GM23338 (cell line): ENCODE measurements around the gene SLAMF8. TPM values are rescaled to one million over a fixed set of nuclear protein-coding genes. Genes with fewer than 3 reads are reported as not detected.

Experiments used
- ATAC-seq: fragments of 200-7000 bp; cut with Tn5 transposase; 3 replicates; pipeline ENCODE4 v1.9.1; 2020
- DNase-seq: peaks from one replicate; pipeline ENCODE4 v3.0.0-alpha.2; 2015; ENCODE audit warnings: low spot score
- H2AFZ ChIP-seq: fragments of 200-600 bp; sonication (generic); 2 replicates; pipeline ENCODE4 v1.8.0; 2016; ENCODE audit warnings: antibody characterized with exemption, mild to moderate bottlenecking, moderate library complexity
- H3F3A ChIP-seq: fragments of 200-600 bp; sonication (generic); replicated peaks from 2 replicates; pipeline ENCODE4 v1.8.0; 2017; ENCODE audit warnings: antibody characterized with exemption, mixed run types, low read depth
- H3K27ac ChIP-seq: fragments of 200-600 bp; sonication (generic); 2 replicates; pipeline ENCODE4 v1.6.1; 2016; ENCODE audit warnings: low read depth
- H3K27me3 ChIP-seq: fragments of 200-600 bp; sonication (generic); 2 replicates; pipeline ENCODE4 v1.8.0; 2016; ENCODE audit warnings: mild to moderate bottlenecking, mixed run types, moderate library complexity; ENCODE audit not compliant: insufficient read depth
- H3K36me3 ChIP-seq: fragments of 200-600 bp; sonication (generic); 2 replicates; pipeline ENCODE4 v1.8.0; 2016; ENCODE audit warnings: mild to moderate bottlenecking; ENCODE audit not compliant: insufficient read depth
- H3K4me1 ChIP-seq: fragments of 200-600 bp; sonication (generic); 2 replicates; pipeline ENCODE4 v1.8.0; 2016; ENCODE audit warnings: mild to moderate bottlenecking, moderate library complexity; ENCODE audit not compliant: insufficient read depth
- H3K4me2 ChIP-seq: fragments of 200-600 bp; sonication (generic); 2 replicates; pipeline ENCODE4 v1.7.1; 2017; ENCODE audit warnings: mixed run types
- H3K4me3 ChIP-seq: fragments of 200-600 bp; sonication (generic); 2 replicates; pipeline ENCODE4 v1.6.1; 2016; ENCODE audit warnings: mixed run types
- H3K79me2 ChIP-seq: fragments of 200-600 bp; sonication (generic); replicated peaks from 2 replicates; pipeline ENCODE4 v1.8.0; 2017; ENCODE audit warnings: mild to moderate bottlenecking; ENCODE audit not compliant: insufficient read depth
- H3K9me2 ChIP-seq: fragments of 200-600 bp; sonication (generic); 2 replicates; pipeline ENCODE4 v1.8.0; 2017; ENCODE audit not compliant: insufficient read depth
- H4K20me1 ChIP-seq: fragments of 200-600 bp; sonication (generic); replicated peaks from 2 replicates; pipeline ENCODE4 v1.8.0; 2017; ENCODE audit warnings: mild to moderate bottlenecking; ENCODE audit not compliant: insufficient read depth
- H3K27ac Mint-ChIP-seq: 2 replicates; pipeline ENCODE4 v1.8.0; 2020; ENCODE audit warnings: inconsistent platforms, mild to moderate bottlenecking, moderate library complexity, mixed read lengths
- H3K27me3 Mint-ChIP-seq: 3 replicates; pipeline ENCODE4 v1.8.0; 2022; ENCODE audit warnings: low read depth, mild to moderate bottlenecking, moderate library complexity, mixed read lengths, inconsistent platforms; ENCODE audit not compliant: insufficient read depth, poor library complexity
- H3K36me3 Mint-ChIP-seq: 3 replicates; pipeline ENCODE4 v1.8.0; 2021; ENCODE audit warnings: low read depth, mild to moderate bottlenecking, inconsistent platforms, moderate library complexity, mixed read lengths
- H3K4me1 Mint-ChIP-seq: 3 replicates; pipeline ENCODE4 v1.8.0; 2020; ENCODE audit warnings: mild to moderate bottlenecking, inconsistent platforms, mixed read lengths
- H3K4me3 Mint-ChIP-seq: 3 replicates; pipeline ENCODE4 v1.8.0; 2021; ENCODE audit warnings: moderate library complexity, mild to moderate bottlenecking, inconsistent platforms, mixed read lengths
- H3K9me3 Mint-ChIP-seq: 3 replicates; pipeline ENCODE4 v1.8.0; 2020; ENCODE audit warnings: moderate library complexity, mild to moderate bottlenecking, inconsistent platforms, mixed read lengths
- CREB1 ChIP-seq: fragments of 250-450 bp; sonication (Bioruptor Pico); IDR thresholded peaks from 2 replicates; pipeline ENCODE4 v1.5.0; 2020; ENCODE audit warnings: low read depth, mild to moderate bottlenecking, moderate library complexity
- CTCF ChIP-seq, 2 experiments: fragments of 200-600 bp in 1 of 2; sonication (generic) in 1 of 2; conservative IDR thresholded peaks; 2 replicates each; pipeline versions ENCODE4 v1.5.1 to v1.6.1; 2016 to 2017; ENCODE audit warnings: antibody characterized with exemption in 2 of 2, low read depth in 2 of 2, mild to moderate bottlenecking in 2 of 2, moderate library complexity in 1 of 2
- ETS1 ChIP-seq: IDR thresholded peaks from 2 replicates; pipeline ENCODE4 v1.6.1; 2016; ENCODE audit warnings: antibody characterized with exemption
- EZH2 ChIP-seq: fragments of 200-600 bp; sonication (generic); IDR thresholded peaks from one replicate; pipeline ENCODE4 v1.8.0; 2017; ENCODE audit warnings: antibody characterized with exemption, mild to moderate bottlenecking, low read depth; ENCODE audit not compliant: unreplicated experiment
- EZH2phosphoT487 ChIP-seq: fragments of 200-600 bp; sonication (generic); IDR thresholded peaks from one replicate; pipeline ENCODE4 v1.8.1; 2018; ENCODE audit warnings: antibody characterized with exemption; ENCODE audit not compliant: unreplicated experiment
- JUNB ChIP-seq: IDR thresholded peaks from one replicate; pipeline ENCODE4 v1.6.1; 2016; ENCODE audit warnings: antibody characterized with exemption; ENCODE audit not compliant: unreplicated experiment
- NANOG ChIP-seq: IDR thresholded peaks from 2 replicates; pipeline ENCODE4 v1.6.1; 2016; ENCODE audit warnings: antibody characterized with exemption, borderline replicate concordance
- ZNF114 ChIP-seq: fragments of 250-450 bp; sonication (Bioruptor Pico); IDR thresholded peaks from 2 replicates; pipeline ENCODE4 v1.5.0; 2020; ENCODE audit warnings: mild to moderate bottlenecking, moderate library complexity
- ZNF331 ChIP-seq: fragments of 250-450 bp; sonication (Bioruptor Pico); IDR thresholded peaks from 2 replicates; pipeline ENCODE4 v1.5.0; 2020; ENCODE audit warnings: low read depth, mild to moderate bottlenecking, moderate library complexity
- ZNF462 ChIP-seq: fragments of 250-450 bp; sonication (Bioruptor Pico); IDR thresholded peaks from 2 replicates; pipeline ENCODE4 v1.5.0; 2020; ENCODE audit warnings: mild to moderate bottlenecking, moderate library complexity
- polyA plus RNA-seq: library from polyadenylated mRNA; unstranded; fragments of >200 nt; fragmentation: Nextera tagmentation; extraction: Ambion mirVana; gene quantifications from 2 replicates; pipeline ENCODE4 v1.2.1, GENCODE V29; 2016
- total RNA-seq: library from RNA; depleted of rRNA; stranded (reverse); fragments of >200 nt; shearing (Covaris generic); gene quantifications from 2 replicates; pipeline ENCODE4 v1.2.3, GENCODE V29; 2014

Gene SLAMF8
- total and polyA plus RNA-seq, 2 experiments from 2014 or later = not detected

- H3K27me3 ChIP-seq = no peaks in the 10 kb centered on the region
- no peaks in the 10 kb centered on the region for H3K4me1 ChIP-seq
- no peaks in the 10 kb centered on the region for H3K9me3 Mint-ChIP-seq
- H3F3A ChIP-seq = no peaks in the 10 kb centered on the region
- H3K9me2 ChIP-seq = 0 out of 2 replicates have a peak, but pooled peaks cover 4% of the 10 kb centered on the region
- DNase-seq (no peak), ATAC-seq (no peak)
- H3K4me2 ChIP-seq = no peak overlapping the region
- no peak overlapping the region for H3K27ac Mint-ChIP-seq
- no peaks in the 10 kb centered on the region for H3K36me3 Mint-ChIP-seq
- no peaks in the 10 kb centered on the region for H4K20me1 ChIP-seq
- no peaks in the 10 kb centered on the region for H3K79me2 ChIP-seq
- TF ChIP-seq CREB1 = no peak
- no peak for TF ChIP-seq NANOG
- H3K4me3 ChIP-seq = no peak overlapping the region
- H3K27me3 Mint-ChIP-seq = peaks cover 3% of the 10 kb centered on the region
- H3K4me3 Mint-ChIP-seq = no peak overlapping the region
- no peak overlapping the region for H3K27ac ChIP-seq
- no peaks in the 10 kb centered on the region for H3K36me3 ChIP-seq
- H3K4me1 Mint-ChIP-seq = no peaks in the 10 kb centered on the region
- no peak overlapping the region for H2AFZ ChIP-seq
Measured at GRCh38 chr1:159804924-159805323, 21.7 kb upstream of the SLAMF8 start.

GRCh38 chr1:159815926-159816325 lies 10.7 kb upstream of the SLAMF8 start:
- Mint-ChIP-seq H3K27me3 (peaks cover 1% of the 10 kb centered on the region), H3K4me1 (peaks cover 4% of the 10 kb centered on the region; the same call in 2 of the 3 replicates), H3K27ac (no peak overlapping the region), H3K4me3 (no peak overlapping the region), H3K9me3 (no peaks in the 10 kb centered on the region; the same call in 2 of the 3 replicates), H3K36me3 (no peaks in the 10 kb centered on the region)
- no peak overlapping the region for H3K4me3 ChIP-seq
- no peaks in the 10 kb centered on the region for H4K20me1 ChIP-seq
- H3K4me2 ChIP-seq = no peak overlapping the region
- H3K79me2 ChIP-seq = no peaks in the 10 kb centered on the region
- H3K36me3 ChIP-seq = no peaks in the 10 kb centered on the region
- DNase-seq (no peak), ATAC-seq (no peak)
- H3K27ac ChIP-seq = no peak overlapping the region
- peaks cover 7% of the 10 kb centered on the region; the same call in 1 of the 2 replicates for H3K9me2 ChIP-seq
- H2AFZ ChIP-seq = no peak overlapping the region
- no peaks in the 10 kb centered on the region for H3K27me3 ChIP-seq
- H3F3A ChIP-seq = no peaks in the 10 kb centered on the region
- H3K4me1 ChIP-seq = no peaks in the 10 kb centered on the region; the same call in 1 of the 2 replicates
- TF ChIP-seq NANOG (no peak), ZNF114 (CRISPR knock-in tag) (no peak), CTCF (conservative IDR thresholded peaks at IDR 0.05; ENCODE audit: low read depth in 2 of 2) (no peak), EZH2 (no peak), CREB1 (no peak), ETS1 (no peak), EZH2phosphoT487 (no peak), JUNB (no peak), ZNF331 (CRISPR knock-in tag) (no peak), ZNF462 (CRISPR knock-in tag) (no peak)
